ENCODE measurements around the gene CFAP57.
"Not testable (repeated sequence)": the region's sequence is repeated elsewhere in the genome, so short reads cannot be mapped to it uniquely, and the experiment has no call there.

CFAP57 gene

GRCh38 chr1:43205671-43206070 lies 33.5 kb downstream of the CFAP57 start:
- H3K4me3 ChIP-seq (ENCODE audit: control insufficient read depth, low read depth, low read length): no peak overlapping the region
- no peak for TF ChIP-seq CTCF (conservative IDR thresholded peaks at IDR 0.05; ENCODE audit: control insufficient read depth, insufficient read depth, low read depth, low read length)
- no peak for DNase-seq (ENCODE audit: low read depth)

- H3K4me3 ChIP-seq (ENCODE audit: control insufficient read depth, low read depth, low read length): no peak overlapping the region
- peak; percentile 64 for DNase-seq (ENCODE audit: low read depth)
- TF ChIP-seq CTCF (conservative IDR thresholded peaks at IDR 0.05; ENCODE audit: control insufficient read depth, insufficient read depth, low read depth, low read length): no peak
Measured at GRCh38 chr1:43206600-43207228, 34.6 kb downstream of the CFAP57 start.

GRCh38 chr1:43207229-43207853 lies 35.2 kb downstream of the CFAP57 start:
- no peak for TF ChIP-seq CTCF (conservative IDR thresholded peaks at IDR 0.05; ENCODE audit: control insufficient read depth, insufficient read depth, low read depth, low read length)
- H3K4me3 ChIP-seq (ENCODE audit: control insufficient read depth, low read depth, low read length): no peak overlapping the region
- DNase-seq (ENCODE audit: low read depth): no peak

DNA sequence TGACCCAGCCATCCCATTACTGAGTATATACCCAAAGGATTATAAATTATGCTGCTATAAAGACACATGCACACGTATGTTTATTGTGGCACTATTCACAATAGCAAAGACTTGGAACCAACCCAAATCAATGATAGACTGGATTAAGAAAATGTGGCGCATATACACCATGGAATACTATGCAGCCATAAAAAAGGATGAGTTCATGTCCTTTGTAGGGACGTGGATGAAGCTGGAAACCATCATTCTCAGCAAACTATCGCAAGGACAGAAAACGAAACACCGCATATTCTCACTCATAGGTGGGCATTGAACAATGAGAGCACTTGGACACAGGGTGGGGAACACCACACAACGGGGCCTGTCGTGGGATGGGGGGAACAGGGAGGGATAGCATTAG lies 36.1 kb downstream of the CFAP57 start:
- H3K4me3 ChIP-seq (ENCODE audit: control insufficient read depth, low read depth, low read length); DNase-seq (ENCODE audit: low read depth): not testable (repeated sequence)

DNA sequence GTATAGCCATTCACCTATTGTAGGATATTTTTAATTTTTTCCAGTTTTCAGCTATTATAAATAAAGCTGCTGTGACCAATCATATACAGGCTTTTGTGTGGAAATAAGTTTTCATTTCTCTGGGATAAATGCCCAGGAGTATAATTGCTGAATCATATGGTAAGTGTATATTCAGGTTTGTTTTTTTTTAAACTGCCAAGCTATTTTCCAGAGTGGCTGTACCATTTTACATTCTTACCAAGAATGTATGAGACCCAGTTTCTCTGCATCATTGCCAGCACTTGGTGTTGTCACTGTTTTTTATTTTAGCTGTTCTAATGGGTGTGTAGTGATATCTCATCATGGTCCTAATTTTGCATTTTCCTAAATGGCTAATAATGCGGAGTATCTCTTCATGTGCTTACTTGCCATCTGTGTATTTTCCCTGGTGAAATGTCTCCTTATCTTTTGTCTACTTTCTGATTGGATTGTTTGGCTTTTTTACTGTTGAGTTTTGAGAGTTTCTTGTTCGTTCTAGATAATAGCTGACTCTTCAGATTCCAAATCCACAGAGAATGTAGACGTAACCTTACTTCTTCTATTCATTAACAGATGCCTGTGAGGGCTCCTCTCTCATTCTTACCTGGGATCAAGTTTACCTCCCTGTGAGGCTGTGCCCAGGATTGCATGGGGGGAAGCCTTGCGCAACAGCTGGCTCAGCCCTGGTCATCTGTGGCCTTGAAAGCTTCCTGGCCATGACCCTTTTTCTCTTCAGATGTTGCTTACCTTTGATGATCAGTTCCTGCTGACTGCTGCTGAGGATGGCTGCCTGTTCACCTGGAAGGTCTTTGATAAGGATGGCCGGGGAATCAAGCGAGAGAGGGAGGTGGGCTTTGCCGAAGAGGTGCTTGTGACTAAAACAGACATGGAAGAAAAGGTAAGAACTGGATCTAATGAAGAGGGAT lies 42.6 kb downstream of the CFAP57 start:
- no peak for TF ChIP-seq CTCF (conservative IDR thresholded peaks at IDR 0.05; ENCODE audit: control insufficient read depth, insufficient read depth, low read depth, low read length)
- peak; percentile 23 for DNase-seq (ENCODE audit: low read depth)
- H3K4me3 ChIP-seq (ENCODE audit: control insufficient read depth, low read depth, low read length): no peak overlapping the region

- no peak for TF ChIP-seq CTCF (conservative IDR thresholded peaks at IDR 0.05; ENCODE audit: control insufficient read depth, insufficient read depth, low read depth, low read length)
- no peak overlapping the region for H3K4me3 ChIP-seq (ENCODE audit: control insufficient read depth, low read depth, low read length)
- no peak for DNase-seq (ENCODE audit: low read depth)
Measured at GRCh38 chr1:43217747-43218146, 45.6 kb downstream of the CFAP57 start.

All from fibroblast of mammary gland (primary cell).